NAMALWA (cell line): ENCODE measurements around the gene GPBAR1.

Experiments
- DNase-seq: peaks from one replicate; pipeline ENCODE4 v3.0.0-alpha.2; 2015; ENCODE audit warnings: low spot score

Gene GPBAR1

GRCh38 chr2:218260742-218261422, at the start of gene GPBAR1:
GPBAR1 (plus strand) TSS chr2:218261015; CDS start chr2:218262725, 1,710 bp downstream.
- DNase-seq, result no peak

- DNase-seq, result no peak
Observed at GRCh38 chr2:218214116-218214515, 46.7 kb upstream of the GPBAR1 start.

- no peak for DNase-seq
Observed at GRCh38 chr2:218216336-218216673, 44.5 kb upstream of the GPBAR1 start.

GRCh38 chr2:218216674-218217359, 44.0 kb upstream of the GPBAR1 start, which contains the start of gene ARPC2:
ARPC2 (plus strand) TSS chr2:218217189; CDS start chr2:218217471, 282 bp downstream.
- DNase-seq, result peak; percentile 95

- DNase-seq, result peak; percentile 66
Observed at GRCh38 chr2:218217360-218218267, 43.2 kb upstream of the GPBAR1 start.

GRCh38 chr2:218218268-218219185, 42.3 kb upstream of the GPBAR1 start:
- DNase-seq, result peak; percentile 87

GRCh38 chr2:218219934-218220333, 40.9 kb upstream of the GPBAR1 start:
- DNase-seq, result no peak

GRCh38 chr2:218221000-218221399, 39.8 kb upstream of the GPBAR1 start:
- no peak for DNase-seq

GRCh38 chr2:218223046-218223445, 37.8 kb upstream of the GPBAR1 start:
- DNase-seq, result no peak

GRCh38 chr2:218224186-218224585, 36.6 kb upstream of the GPBAR1 start:
- DNase-seq, result no peak

GRCh38 chr2:218226903-218227302, 33.9 kb upstream of the GPBAR1 start:
- DNase-seq, result no peak

GRCh38 chr2:218228366-218229090, 32.3 kb upstream of the GPBAR1 start:
- no peak for DNase-seq

- DNase-seq, result peak; percentile 49
Observed at GRCh38 chr2:218229239-218229638, 31.6 kb upstream of the GPBAR1 start.

- no peak for DNase-seq
Observed at GRCh38 chr2:218229851-218230250, 31.0 kb upstream of the GPBAR1 start.

- DNase-seq, result peak; percentile 67
Observed at GRCh38 chr2:218230882-218231281, 29.9 kb upstream of the GPBAR1 start.

- no peak for DNase-seq
Observed at GRCh38 chr2:218233543-218233942, 27.3 kb upstream of the GPBAR1 start.

- no peak for DNase-seq
Observed at GRCh38 chr2:218234521-218234920, 26.3 kb upstream of the GPBAR1 start.

GRCh38 chr2:218235017-218235416, 25.8 kb upstream of the GPBAR1 start:
- DNase-seq, result no peak

GRCh38 chr2:218236829-218237228, 24.0 kb upstream of the GPBAR1 start:
- DNase-seq, result no peak

- no peak for DNase-seq
Observed at GRCh38 chr2:218238887-218239286, 21.9 kb upstream of the GPBAR1 start.

- no peak for DNase-seq
Observed at GRCh38 chr2:218244204-218244603, 16.6 kb upstream of the GPBAR1 start.
